GM12878 (cell line): ENCODE measurements around the gene ABCC4.

ENCODE experiments used
- CBFB ChIP-seq: IDR thresholded peaks from 2 replicates; pipeline ENCODE4 v1.6.1; 2016; ENCODE audit warnings: antibody characterized with exemption, low read depth
- EZH2 ChIP-seq: IDR thresholded peaks from 2 replicates; pipeline ENCODE4 v1.6.1; 2012; ENCODE audit warnings: low read depth, mild to moderate bottlenecking, control low read depth, inconsistent platforms, low read length, borderline replicate concordance; ENCODE audit not compliant: control insufficient read depth
- JUNB ChIP-seq: IDR thresholded peaks from 2 replicates; pipeline ENCODE4 v1.6.1; 2016; ENCODE audit warnings: antibody characterized with exemption, mild to moderate bottlenecking
- NBN ChIP-seq: fragments of 450-650 bp; IDR thresholded peaks from 2 replicates; pipeline ENCODE4 v1.6.1; 2016
- POLR2AphosphoS5 ChIP-seq: IDR thresholded peaks from 2 replicates; pipeline ENCODE4 v1.6.1; 2011; ENCODE audit warnings: mild to moderate bottlenecking, low read length, inconsistent platforms
- ZBTB11 ChIP-seq: fragments of 450-650 bp; formaldehyde crosslinking; IDR thresholded peaks from 2 replicates; pipeline ENCODE4 v1.5.0; 2022; ENCODE audit warnings: mild to moderate bottlenecking, missing genetic modification characterization
- TF ChIP-seq, protein P1 (sequence below), 3 experiments: IDR thresholded peaks in 2 of 3; conservative IDR thresholded peaks in 1 of 3; 2 replicates each; pipeline ENCODE4 v1.5.1; 2011; ENCODE audit warnings: low read depth in 3 of 3, low read length in 3 of 3, mild to moderate bottlenecking in 3 of 3, control low read depth in 2 of 3, moderate library complexity in 2 of 3, inconsistent platforms in 1 of 3, mixed read lengths in 1 of 3; ENCODE audit not compliant: control insufficient read depth in 2 of 3, insufficient read depth in 1 of 3; ENCODE audit errors: extremely low read depth in 1 of 3

DNA sequence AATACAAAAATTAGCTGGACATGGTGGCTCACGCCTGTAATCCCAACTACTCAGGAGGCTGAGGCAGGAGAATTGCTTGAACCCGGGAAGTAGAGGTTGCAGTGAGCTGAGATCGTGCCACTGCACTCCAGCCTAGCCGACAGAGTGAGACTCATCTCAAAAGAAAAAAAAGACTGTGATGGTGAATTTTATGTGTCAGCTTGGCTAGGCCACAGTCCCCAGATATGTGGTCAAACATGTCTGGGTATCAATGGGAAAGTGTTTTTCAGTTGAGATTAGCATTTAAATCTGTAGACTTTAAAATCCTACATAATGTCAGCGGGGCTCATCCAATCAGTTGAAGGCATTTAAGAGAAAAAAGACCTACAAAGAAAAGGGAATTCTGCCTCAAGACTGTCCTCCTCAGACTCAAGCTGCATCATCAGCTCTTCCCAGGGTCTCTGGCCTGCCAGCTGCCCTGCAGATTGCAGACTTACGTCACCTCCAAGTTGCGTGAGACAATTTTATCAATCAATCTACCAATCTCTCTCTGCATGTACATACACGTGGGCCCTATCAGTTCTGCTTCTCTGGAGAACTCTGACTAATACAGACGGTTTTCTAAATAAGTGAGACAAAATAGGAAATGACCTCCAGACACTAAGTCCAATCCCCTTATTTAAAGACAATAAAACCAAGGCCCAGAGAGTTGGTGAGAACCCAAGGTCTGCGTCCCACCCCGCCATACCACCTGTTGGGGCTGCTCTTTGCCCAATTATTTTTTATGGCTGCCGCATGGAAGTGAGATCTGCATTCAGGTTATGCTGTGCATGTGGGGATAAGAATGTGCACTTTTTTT lies 99.2 kb downstream of the ABCC4 start:
- TF ChIP-seq POLR2AphosphoS5 (no peak), JUNB (no peak), ZBTB11 (CRISPR knock-in tag) (no peak), EZH2 (no peak), CBFB (no peak), NBN (no peak)
- TF ChIP-seq, protein P1, sequence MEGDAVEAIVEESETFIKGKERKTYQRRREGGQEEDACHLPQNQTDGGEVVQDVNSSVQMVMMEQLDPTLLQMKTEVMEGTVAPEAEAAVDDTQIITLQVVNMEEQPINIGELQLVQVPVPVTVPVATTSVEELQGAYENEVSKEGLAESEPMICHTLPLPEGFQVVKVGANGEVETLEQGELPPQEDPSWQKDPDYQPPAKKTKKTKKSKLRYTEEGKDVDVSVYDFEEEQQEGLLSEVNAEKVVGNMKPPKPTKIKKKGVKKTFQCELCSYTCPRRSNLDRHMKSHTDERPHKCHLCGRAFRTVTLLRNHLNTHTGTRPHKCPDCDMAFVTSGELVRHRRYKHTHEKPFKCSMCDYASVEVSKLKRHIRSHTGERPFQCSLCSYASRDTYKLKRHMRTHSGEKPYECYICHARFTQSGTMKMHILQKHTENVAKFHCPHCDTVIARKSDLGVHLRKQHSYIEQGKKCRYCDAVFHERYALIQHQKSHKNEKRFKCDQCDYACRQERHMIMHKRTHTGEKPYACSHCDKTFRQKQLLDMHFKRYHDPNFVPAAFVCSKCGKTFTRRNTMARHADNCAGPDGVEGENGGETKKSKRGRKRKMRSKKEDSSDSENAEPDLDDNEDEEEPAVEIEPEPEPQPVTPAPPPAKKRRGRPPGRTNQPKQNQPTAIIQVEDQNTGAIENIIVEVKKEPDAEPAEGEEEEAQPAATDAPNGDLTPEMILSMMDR (IDR thresholded peaks at IDR 0.05 in 2 of 3, conservative IDR thresholded peaks at IDR 0.05 in 1 of 3; ENCODE audit: control insufficient read depth in 2 of 3, extremely low read depth in 1 of 3, insufficient read depth in 1 of 3, low read depth in 3 of 3, low read length in 3 of 3): no peak
